ENCODE results near the gene BACH2. TPM values are rescaled to one million over a fixed set of nuclear protein-coding genes. Genes with fewer than 3 reads are reported as not detected.

The BACH2 gene
- total and polyA plus RNA-seq, 4 donors = 0.78 to 17.4 (median 3.2) TPM

- peaks cover 0 to 39% (median 6%) of the 10 kb centered on the region in 3 donors for H3K27me3 ChIP-seq (ENCODE audit: control insufficient read depth in 3 of 3, insufficient read depth in 3 of 3, low read length in 2 of 3)
- no peaks in the 10 kb centered on the region for H3K9me3 ChIP-seq (ENCODE audit: control insufficient read depth in 4 of 4, insufficient read depth in 3 of 4, low read length in 3 of 4)
- TF ChIP-seq CTCF (IDR thresholded peaks at IDR 0.05; ENCODE audit: control extremely low read depth, extremely low read depth) = no peak
- peak overlapping the region; percentile 37 to 77 for H3K9ac ChIP-seq (ENCODE audit: insufficient read depth in 1 of 2, low read length in 2 of 2)
- H3K4me3 ChIP-seq = peak overlapping the region; percentile 10
- peak in 2 of 3 donors; percentile 30 to 67 for DNase-seq
- no peaks in the 10 kb centered on the region for H3K36me3 ChIP-seq (ENCODE audit: control insufficient read depth in 4 of 4, insufficient read depth in 4 of 4, low read length in 4 of 4)
- peak; percentile 7 for ATAC-seq (ENCODE audit: insufficient read depth, low FRiP score)
- peaks cover 0 to 17% (median 4%) of the 10 kb centered on the region in 5 donors for H3K4me1 ChIP-seq (ENCODE audit: control insufficient read depth in 5 of 5, insufficient read depth in 5 of 5, low read length in 5 of 5)
- peak overlapping the region; percentile 38 to 68 for H3K27ac ChIP-seq (ENCODE audit: low read depth in 1 of 2, low read length in 1 of 2)
- 25 to 44% methylated on average over 19 to 31 of the region's 31 CpGs for WGBS, 2 donors
Observed at GRCh38 chr6:90297115-90297866, 648 bp upstream of the BACH2 start.

DNA sequence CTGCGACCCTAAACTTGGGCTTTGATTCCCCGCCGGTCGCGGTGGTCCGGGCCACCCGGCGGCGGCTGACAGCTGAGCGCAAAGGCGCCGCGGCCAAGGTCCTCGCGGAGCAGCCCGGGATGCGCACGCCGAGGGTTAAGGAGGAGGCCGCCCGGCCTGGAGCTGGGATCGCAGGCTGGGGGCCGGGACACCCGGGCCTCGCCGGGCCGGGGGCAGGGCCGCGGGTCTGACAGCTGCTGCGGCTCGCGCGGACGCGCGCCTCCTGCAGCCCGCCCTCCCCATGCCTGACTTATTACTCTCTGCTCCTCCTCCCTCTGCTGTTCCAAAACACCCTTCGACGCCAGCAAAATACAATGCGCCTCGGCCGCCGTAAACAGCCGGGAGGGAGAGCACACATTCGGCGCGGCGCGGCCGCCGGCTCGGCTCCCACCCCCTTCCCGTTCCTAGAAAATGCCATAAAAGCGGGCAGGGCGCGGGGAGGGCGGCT is 746 bp downstream of the BACH2 start:
- peak overlapping the region; percentile 56 for H3K4me3 ChIP-seq
- peak; percentile 87 to 94 (median 89) for DNase-seq
- no peaks in the 10 kb centered on the region for H3K36me3 ChIP-seq (ENCODE audit: control insufficient read depth in 4 of 4, insufficient read depth in 4 of 4, low read length in 4 of 4)
- H3K9me3 ChIP-seq (ENCODE audit: control insufficient read depth in 4 of 4, insufficient read depth in 3 of 4, low read length in 3 of 4) = no peaks in the 10 kb centered on the region
- ATAC-seq (ENCODE audit: insufficient read depth, low FRiP score) = peak; percentile 51
- peak overlapping the region; percentile 34 to 88 for H3K27ac ChIP-seq (ENCODE audit: low read depth in 1 of 2, low read length in 1 of 2)
- 0 to 1% methylated on average over 38 to 57 of the region's 57 CpGs for WGBS, 2 donors
- H3K4me1 ChIP-seq (ENCODE audit: control insufficient read depth in 5 of 5, insufficient read depth in 5 of 5, low read length in 5 of 5) = peaks cover 0 to 29% (median 11%) of the 10 kb centered on the region in 5 donors
- peaks cover 0 to 39% (median 6%) of the 10 kb centered on the region in 3 donors for H3K27me3 ChIP-seq (ENCODE audit: control insufficient read depth in 3 of 3, insufficient read depth in 3 of 3, low read length in 2 of 3)
- peak overlapping the region in 1 of 2 donors; percentile 78 for H3K9ac ChIP-seq (ENCODE audit: insufficient read depth in 1 of 2, low read length in 2 of 2)
- no peak for TF ChIP-seq CTCF (IDR thresholded peaks at IDR 0.05; ENCODE audit: control extremely low read depth, extremely low read depth)

- peaks cover 0 to 35% (median 6%) of the 10 kb centered on the region in 3 donors for H3K27me3 ChIP-seq (ENCODE audit: control insufficient read depth in 3 of 3, insufficient read depth in 3 of 3, low read length in 2 of 3)
- no peaks in the 10 kb centered on the region for H3K36me3 ChIP-seq (ENCODE audit: control insufficient read depth in 4 of 4, insufficient read depth in 4 of 4, low read length in 4 of 4)
- peak; percentile 62 to 71 (median 71) for DNase-seq
- H3K9me3 ChIP-seq (ENCODE audit: control insufficient read depth in 4 of 4, insufficient read depth in 3 of 4, low read length in 3 of 4) = no peaks in the 10 kb centered on the region
- H3K4me3 ChIP-seq = peak overlapping the region; percentile 56
- WGBS, 2 donors = 0 to 1% methylated on average over 79 of the region's 79 CpGs
- ATAC-seq (ENCODE audit: insufficient read depth, low FRiP score) = peak; percentile 23
- peaks cover 0 to 34% (median 11%) of the 10 kb centered on the region in 5 donors for H3K4me1 ChIP-seq (ENCODE audit: control insufficient read depth in 5 of 5, insufficient read depth in 5 of 5, low read length in 5 of 5)
- H3K27ac ChIP-seq (ENCODE audit: low read depth in 1 of 2, low read length in 1 of 2) = peak overlapping the region; percentile 34 to 88
- TF ChIP-seq CTCF (IDR thresholded peaks at IDR 0.05; ENCODE audit: control extremely low read depth, extremely low read depth) = no peak
- H3K9ac ChIP-seq (ENCODE audit: insufficient read depth in 1 of 2, low read length in 2 of 2) = peak overlapping the region; percentile 19 to 78
Observed at GRCh38 chr6:90294989-90295853, 1.4 kb downstream of the BACH2 start.
